Mononuclear cell (primary cell): ENCODE results near the gene ERGIC1. TPM values are rescaled to one million over a fixed set of nuclear protein-coding genes. Genes with fewer than 3 reads are reported as not detected.
"Not testable (repeated sequence)": the region's sequence is repeated elsewhere in the genome, so short reads cannot be mapped to it uniquely, and the experiment has no call there.

Experiments
- H3K27me3 ChIP-seq: 2 replicates; pipeline ENCODE4 v1.6.0; 2011; ENCODE audit warnings: low read length, control low read depth; ENCODE audit not compliant: insufficient read depth
- H3K4me1 ChIP-seq: 2 replicates; pipeline ENCODE4 v1.5.1; 2011; ENCODE audit warnings: mild to moderate bottlenecking, low read length, control low read depth; ENCODE audit not compliant: insufficient read depth
- H3K4me3 ChIP-seq: 2 replicates; pipeline ENCODE4 v1.5.1; 2011; ENCODE audit warnings: mild to moderate bottlenecking, low read length, moderate library complexity
- H3K9me3 ChIP-seq: 2 replicates; pipeline ENCODE4 v1.5.1; 2011; ENCODE audit warnings: low read depth, mild to moderate bottlenecking, control low read depth, low read length
- total RNA-seq: library from RNA; depleted of rRNA; stranded (reverse); fragments of >200 nt; gene quantifications from one replicate; pipeline ENCODE4 v1.2.3, GENCODE V29; 2012

ERGIC1 gene
- total RNA-seq, 1 donor = 63.6 TPM

DNA sequence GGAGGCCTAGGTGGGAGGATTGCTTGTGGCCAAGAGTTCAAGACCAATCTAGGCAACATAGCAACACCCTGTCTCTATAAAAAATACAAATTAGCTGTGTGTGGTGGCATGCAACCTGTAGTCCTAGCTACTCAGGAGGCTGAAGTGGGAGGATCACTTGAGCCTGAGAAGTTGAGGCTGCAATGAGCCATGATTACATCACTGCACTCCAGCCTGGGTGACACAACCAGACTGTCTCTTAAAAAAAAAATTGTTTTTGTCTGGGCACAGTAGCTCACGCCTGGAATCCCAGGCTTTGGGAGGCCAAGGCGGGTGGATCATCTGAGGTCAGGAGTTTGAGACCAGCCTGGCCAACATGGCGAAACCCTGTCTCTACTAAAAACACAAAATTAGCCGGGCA lies 23.1 kb upstream of the ERGIC1 start:
- H3K4me1 ChIP-seq = peaks cover 18% of the 10 kb centered on the region
- H3K27me3 ChIP-seq, H3K4me3 ChIP-seq, H3K9me3 ChIP-seq: not testable (repeated sequence)

DNA sequence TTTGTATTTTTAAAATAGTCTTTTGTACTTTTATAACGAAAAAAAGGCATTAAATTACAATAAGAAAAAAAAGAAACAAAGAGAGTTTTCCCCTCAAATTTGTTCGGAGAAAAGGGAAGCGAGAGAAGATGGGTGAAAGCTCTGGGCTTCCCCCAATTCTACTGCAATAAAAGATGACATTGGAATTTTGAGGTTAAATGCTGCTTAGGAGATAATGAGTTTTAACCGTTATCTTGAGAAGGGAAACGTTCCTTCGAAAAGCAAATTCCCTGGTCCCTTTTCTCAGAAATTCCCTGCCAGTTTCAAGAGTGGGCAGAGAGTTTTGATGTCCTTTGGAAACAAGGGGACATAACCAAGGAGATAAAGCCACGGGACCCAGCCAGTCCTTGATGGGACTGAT lies 18.4 kb upstream of the ERGIC1 start:
- Histone ChIP-seq H3K9me3 (no peaks in the 10 kb centered on the region), H3K4me3 (no peak overlapping the region), H3K4me1 (no peaks in the 10 kb centered on the region), H3K27me3 (no peaks in the 10 kb centered on the region)

DNA sequence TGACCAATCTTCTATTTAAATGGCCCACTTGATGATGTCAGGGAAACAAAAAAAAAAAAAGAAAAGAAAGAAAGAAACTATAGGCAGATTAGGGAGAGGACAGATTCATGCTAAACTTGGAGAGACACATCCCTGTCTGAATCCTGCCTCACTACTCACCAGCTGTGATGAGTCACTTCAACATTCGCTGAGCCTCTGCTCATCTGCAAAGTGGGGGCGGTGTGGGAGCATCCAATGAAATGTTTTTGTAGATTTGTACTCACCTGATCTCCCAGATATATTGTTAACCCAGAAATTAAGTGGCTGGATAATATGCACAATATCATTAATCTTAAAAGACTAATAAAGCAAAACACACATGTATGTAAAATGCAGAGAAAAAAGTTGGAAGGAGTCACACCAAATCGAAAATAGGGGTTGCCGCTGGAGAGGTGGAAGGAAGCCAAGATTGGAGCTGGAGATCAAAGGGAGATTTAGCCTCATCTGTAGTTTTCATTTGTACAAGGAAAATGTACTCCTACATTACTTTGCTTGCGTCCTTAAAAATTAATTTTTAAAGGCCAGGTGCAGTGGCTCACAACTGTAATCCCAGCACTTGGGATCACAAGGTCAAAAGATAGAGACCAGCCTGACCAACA lies 17.0 kb upstream of the ERGIC1 start:
- no peaks in the 10 kb centered on the region for H3K9me3 ChIP-seq
- no peaks in the 10 kb centered on the region for H3K27me3 ChIP-seq
- no peaks in the 10 kb centered on the region for H3K4me1 ChIP-seq
- H3K4me3 ChIP-seq = no peak overlapping the region

DNA sequence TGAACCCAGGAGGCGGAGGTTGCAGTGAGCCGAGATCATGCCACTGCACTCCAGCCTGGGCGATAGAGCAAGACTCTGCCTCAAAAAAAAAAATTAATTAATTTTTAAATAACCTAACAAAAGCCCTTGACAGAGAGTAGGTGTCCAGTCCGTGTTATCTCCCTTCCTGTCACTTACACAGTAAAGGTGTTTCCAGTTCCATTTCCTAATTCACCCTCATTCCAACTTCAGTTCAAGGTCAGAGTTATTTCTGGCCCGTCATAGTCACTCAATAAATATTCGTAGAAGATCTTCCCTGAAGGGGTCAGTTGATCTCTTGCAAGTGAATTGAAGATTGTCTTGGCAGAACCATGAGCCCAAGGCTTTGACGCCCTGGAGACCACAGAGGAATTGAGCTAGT lies 16.4 kb upstream of the ERGIC1 start:
- H3K9me3 ChIP-seq = no peaks in the 10 kb centered on the region
- no peaks in the 10 kb centered on the region for H3K27me3 ChIP-seq
- H3K4me1 ChIP-seq = no peaks in the 10 kb centered on the region
- no peak overlapping the region for H3K4me3 ChIP-seq

DNA sequence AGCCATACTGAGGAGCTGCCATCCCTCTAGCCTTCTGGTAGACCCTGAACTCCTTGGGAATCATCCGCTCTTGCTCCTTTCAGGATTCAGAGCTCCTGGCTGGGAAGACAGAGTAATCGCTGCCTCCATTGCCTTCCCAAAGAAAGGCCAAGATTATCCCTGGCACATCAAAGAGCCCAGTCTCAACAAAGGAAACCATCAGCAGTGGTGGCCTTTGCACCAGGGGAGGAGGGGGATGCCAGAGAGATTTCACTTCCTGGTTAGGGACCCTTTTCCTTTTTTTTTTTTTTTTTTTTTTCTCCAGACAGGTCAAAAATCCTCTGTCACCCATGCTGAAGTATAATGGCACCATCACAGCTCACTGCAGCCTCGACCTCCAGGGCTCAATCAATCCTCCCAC lies 16.0 kb upstream of the ERGIC1 start:
- H3K4me3 ChIP-seq = no peak overlapping the region
- no peaks in the 10 kb centered on the region for H3K27me3 ChIP-seq
- H3K9me3 ChIP-seq = no peaks in the 10 kb centered on the region
- no peaks in the 10 kb centered on the region for H3K4me1 ChIP-seq

DNA sequence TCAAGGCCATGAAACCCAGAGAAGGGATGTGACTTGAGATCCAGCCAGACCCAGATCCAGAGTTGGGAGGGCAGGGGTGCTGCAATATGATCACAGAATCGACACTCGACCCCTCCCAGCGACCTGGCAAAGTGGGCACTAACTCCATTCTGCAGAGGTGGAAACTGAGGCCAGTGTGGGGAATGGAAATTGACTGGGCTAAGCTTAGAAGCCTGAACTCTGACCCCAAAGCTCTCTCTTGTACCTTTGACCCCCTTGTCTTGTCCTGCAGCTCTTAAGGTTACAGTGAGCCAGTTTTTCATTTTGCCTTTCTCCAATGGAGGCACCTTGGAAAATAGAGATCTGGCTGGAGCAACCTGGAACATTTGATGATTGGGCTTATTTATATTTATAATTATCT lies 14.5 kb upstream of the ERGIC1 start:
- H3K9me3 ChIP-seq = no peaks in the 10 kb centered on the region
- no peaks in the 10 kb centered on the region for H3K27me3 ChIP-seq
- H3K4me1 ChIP-seq = no peaks in the 10 kb centered on the region
- H3K4me3 ChIP-seq = no peak overlapping the region

DNA sequence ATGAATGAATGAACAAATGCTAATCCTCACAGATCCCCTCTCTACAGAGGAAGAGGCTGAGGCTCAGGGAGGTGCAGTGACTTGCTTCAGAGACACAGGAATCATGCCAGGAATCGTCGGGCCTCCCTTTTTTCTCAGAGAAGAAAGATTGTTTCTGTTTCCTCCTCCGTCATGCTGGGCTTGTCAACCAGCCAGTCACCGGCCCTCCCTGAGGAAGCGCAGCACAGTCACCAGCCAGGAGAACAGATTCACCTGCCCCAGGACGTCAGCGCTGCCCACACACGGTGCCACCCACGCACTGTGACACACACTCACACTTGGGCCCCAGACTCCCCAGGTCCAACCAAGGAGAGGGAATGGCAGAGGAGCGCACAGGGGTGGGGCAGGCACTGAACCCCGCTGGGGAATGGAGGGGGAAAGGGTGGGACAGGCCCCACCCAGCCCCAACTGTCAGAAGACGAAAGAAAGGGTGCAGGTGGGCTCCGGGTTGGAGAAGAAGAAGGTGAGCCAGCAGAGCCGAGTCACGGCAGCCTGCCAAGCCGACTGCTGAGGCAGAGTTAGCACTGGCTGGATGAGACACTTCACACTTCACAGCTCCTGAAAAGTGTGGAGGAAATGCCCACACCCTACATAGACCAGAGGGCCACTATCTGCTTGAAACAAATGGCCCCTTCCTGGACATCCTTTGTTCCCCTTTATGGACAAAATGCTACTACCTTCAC lies 13.8 kb upstream of the ERGIC1 start:
- Histone ChIP-seq H3K27me3 (no peaks in the 10 kb centered on the region), H3K4me1 (no peaks in the 10 kb centered on the region), H3K9me3 (no peaks in the 10 kb centered on the region), H3K4me3 (no peak overlapping the region)

DNA sequence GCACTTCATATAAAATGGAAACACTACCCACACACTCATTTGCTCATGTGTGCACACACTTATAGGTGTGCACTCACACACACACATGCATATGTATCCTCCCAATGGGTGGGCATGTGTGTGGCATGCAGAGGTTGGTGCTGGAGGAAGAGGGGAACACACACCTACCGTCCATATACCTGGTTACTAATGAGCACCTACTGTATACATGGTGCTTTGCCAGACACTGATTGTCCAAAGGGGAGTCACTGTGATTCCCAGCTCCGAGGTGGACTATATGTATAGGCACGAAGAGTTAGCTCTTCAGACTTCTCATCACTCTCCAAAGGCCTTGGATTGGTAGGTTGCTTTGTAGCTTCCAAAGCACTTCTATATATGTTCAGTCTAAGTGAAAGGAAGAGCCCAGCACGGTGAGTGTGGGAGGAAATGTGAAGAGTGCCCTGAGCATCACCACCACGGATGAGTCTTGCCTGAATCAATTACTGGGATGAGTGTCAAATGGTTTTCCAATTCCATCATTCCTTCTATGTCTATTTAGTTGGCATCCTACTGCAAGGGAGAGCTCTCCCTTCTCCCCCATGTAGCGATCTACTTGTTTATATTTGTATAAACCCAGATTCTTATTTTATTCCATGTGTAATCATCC lies 12.6 kb upstream of the ERGIC1 start:
- Histone ChIP-seq H3K4me3 (no peak overlapping the region), H3K9me3 (no peaks in the 10 kb centered on the region)

DNA sequence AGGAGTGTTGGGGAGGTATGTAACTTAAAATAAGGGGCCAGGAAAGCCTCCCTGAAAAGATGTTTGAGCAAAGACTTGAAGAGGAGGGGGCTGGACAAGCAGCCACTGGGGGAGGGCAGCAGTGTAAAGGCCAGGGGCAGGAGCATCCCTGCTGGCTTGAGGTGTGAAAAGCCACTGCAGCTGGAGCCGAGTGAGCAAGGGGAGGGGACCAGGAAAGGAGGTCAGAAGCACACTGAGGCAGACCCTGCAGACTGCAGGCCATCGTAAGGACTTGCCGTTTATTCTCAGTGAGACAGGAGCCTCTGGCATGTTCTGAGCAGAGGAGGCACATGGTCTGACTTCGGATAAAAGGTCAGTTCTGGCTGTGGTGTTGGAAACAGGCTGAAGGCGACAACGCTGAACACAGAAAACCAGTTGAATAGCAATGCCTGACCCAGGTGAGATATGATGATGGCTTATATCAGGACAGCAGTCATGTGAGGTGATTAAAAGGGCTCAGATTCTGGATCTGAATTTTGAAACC lies 10.2 kb upstream of the ERGIC1 start:
- no peaks in the 10 kb centered on the region for H3K27me3 ChIP-seq
- no peak overlapping the region for H3K4me3 ChIP-seq
- H3K9me3 ChIP-seq = no peaks in the 10 kb centered on the region
- no peaks in the 10 kb centered on the region for H3K4me1 ChIP-seq

More for the DNA sequence above, 12.6 kb upstream of the ERGIC1 start:
- Histone ChIP-seq H3K4me1 (no peaks in the 10 kb centered on the region), H3K27me3 (no peaks in the 10 kb centered on the region)

DNA sequence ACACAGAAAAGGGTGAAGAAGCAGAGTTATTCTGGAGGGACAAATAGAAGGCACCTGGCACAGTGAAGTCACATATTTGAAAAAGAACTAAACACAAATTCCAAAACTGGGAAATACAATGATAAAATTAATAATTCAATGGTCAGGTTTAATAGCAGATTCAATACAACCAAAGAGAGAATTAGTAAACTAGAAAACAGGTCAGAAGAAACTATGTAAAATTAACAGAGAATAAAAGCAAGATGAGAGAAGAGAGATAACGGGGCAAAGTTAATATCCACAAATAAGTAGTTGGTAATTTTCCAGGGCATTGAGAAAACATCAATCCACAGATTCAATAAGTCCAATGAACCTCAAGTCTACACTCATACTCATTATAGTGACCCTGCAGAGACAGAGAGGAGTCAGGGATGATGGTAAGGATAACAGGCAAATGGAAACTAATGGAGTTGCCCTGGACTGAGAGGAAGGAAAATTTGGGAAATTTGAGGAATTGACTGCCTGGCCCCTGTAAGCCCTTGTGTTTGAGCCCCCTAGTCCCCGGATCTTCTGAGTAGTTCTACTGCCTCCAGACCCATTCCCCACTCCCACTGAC lies 8.3 kb upstream of the ERGIC1 start:
- no peaks in the 10 kb centered on the region for H3K9me3 ChIP-seq

DNA sequence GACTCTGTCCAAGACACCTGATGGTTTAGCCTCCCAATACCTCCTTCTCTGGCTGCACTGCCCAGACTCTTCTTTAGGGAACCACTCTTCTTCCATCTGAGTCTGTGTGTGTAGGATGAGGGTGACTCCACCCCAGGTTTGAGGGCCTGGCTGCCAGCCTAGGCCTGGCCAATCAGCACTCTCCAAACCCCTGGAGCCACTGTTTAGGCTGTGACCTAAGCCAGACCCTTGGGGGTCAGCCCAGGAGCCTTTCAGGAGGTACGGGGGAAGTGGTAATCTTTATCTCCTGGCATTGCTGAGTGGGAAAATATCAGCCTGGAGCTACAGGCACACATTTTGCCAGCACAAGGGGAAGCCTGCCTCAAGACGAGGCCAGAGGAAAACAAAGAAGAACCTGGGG lies 6.2 kb upstream of the ERGIC1 start:
- no peak overlapping the region for H3K4me3 ChIP-seq

More for the DNA sequence above, 8.3 kb upstream of the ERGIC1 start:
- Histone ChIP-seq H3K27me3 (no peaks in the 10 kb centered on the region), H3K4me1 (peaks cover 4% of the 10 kb centered on the region), H3K4me3 (no peak overlapping the region)

DNA sequence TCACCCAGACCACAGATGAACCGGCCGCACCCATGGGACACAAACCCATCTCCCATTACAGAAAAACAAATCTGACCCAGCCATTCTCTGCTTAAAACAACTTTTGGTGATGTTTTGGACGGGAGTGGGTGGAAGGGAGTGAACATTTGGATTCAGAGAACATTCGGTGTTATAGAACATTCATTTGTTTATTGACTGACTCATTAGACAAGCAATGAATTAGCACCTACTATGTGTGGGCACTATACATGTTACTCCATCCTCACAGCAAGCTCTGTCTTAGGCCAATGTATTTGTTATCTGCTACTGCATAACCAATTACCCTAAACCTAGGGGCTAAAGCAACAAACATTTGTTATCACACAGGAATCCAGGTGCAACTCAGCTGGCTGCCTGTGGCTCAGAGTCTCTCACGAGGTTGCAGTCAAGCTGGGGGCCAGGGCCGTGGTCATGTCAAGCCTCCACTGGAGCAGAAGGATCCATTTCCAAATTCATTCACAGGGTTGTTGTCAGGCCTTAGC lies 5.1 kb upstream of the ERGIC1 start:
- H3K4me3 ChIP-seq = no peak overlapping the region
- no peaks in the 10 kb centered on the region for H3K27me3 ChIP-seq
- peaks cover 22% of the 10 kb centered on the region for H3K4me1 ChIP-seq
- no peaks in the 10 kb centered on the region for H3K9me3 ChIP-seq

More for the DNA sequence above, 6.2 kb upstream of the ERGIC1 start:
- Histone ChIP-seq H3K9me3 (no peaks in the 10 kb centered on the region), H3K4me1 (peaks cover 13% of the 10 kb centered on the region), H3K27me3 (no peaks in the 10 kb centered on the region)

DNA sequence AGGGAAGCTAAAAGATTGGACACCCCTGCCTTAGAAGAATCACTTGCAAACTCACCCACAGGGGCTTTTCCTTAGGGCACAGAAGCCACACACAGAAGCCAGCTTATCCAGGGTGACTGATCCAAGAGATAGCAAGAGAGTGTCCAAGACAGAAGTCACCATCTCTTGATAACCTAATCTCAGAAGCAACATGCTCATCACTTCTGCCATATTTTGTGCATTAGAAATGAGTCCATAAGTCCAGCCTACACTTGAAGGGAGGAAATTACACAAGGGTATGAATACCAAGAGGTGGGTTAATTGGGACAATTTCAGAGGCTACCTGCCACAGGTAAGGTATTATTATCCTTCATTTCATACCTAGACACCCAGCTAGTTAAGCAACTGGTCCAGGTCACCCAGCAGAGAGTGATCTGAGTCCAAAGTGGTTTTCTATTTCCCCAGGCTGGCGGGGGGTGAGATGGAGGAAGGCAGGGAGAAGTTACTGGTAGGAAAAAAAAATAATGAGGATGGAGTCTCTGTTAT lies 3.7 kb upstream of the ERGIC1 start:
- H3K4me3 ChIP-seq = no peak overlapping the region
- H3K4me1 ChIP-seq = peaks cover 30% of the 10 kb centered on the region
- no peaks in the 10 kb centered on the region for H3K9me3 ChIP-seq
- no peaks in the 10 kb centered on the region for H3K27me3 ChIP-seq

DNA sequence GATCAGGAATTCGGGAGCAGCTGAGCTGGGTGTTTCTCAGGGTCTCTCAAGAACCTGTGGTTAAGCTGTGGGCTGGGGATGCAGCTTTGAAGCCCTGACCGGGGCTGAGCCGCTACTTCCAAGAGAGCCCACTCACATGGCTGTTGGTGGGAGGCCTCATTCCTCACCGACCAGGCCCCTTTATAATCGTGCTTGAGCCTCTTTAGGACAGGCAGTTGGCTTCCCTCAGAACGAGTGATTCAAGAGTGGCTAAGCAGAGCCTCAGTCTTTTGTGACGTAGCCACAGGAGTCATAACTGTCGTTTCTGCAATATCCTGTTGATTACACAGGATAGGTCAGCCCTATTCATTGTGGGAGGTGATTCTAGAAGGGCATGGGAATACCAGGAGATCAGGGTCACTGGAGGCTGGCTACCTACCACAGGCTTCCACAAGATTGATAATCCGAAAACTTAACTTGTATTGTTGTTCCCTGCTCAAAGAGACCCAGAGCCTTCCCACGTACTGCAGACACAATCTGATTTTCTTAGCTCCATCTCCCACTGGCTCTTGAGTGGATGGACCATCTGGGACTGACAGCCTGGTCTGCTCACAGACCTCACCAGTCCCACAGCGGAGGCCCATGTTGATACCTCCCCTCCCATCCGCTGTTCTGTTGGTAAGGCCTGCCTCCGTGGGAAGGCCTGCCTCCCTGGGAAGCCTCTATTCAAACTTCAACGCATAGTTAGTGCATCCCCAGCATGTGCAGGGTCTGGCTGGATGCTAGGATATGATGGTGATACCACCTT lies 3.0 kb upstream of the ERGIC1 start:
- no peaks in the 10 kb centered on the region for H3K9me3 ChIP-seq
- no peaks in the 10 kb centered on the region for H3K27me3 ChIP-seq
- peaks cover 37% of the 10 kb centered on the region for H3K4me1 ChIP-seq
- H3K4me3 ChIP-seq = no peak overlapping the region
